GM23338 (cell line): ENCODE measurements around the gene AGPAT3. TPM values are rescaled to one million over a fixed set of nuclear protein-coding genes. Genes with fewer than 3 reads are reported as not detected.

Source experiments
- ATAC-seq: fragments of 200-7000 bp; cut with Tn5 transposase; 3 replicates; pipeline ENCODE4 v1.9.1; 2020
- DNase-seq: peaks from one replicate; pipeline ENCODE4 v3.0.0-alpha.2; 2015; ENCODE audit warnings: low spot score
- H2AFZ ChIP-seq: fragments of 200-600 bp; sonication (generic); 2 replicates; pipeline ENCODE4 v1.8.0; 2016; ENCODE audit warnings: antibody characterized with exemption, mild to moderate bottlenecking, moderate library complexity
- H3F3A ChIP-seq: fragments of 200-600 bp; sonication (generic); replicated peaks from 2 replicates; pipeline ENCODE4 v1.8.0; 2017; ENCODE audit warnings: antibody characterized with exemption, mixed run types, low read depth
- H3K27ac ChIP-seq: fragments of 200-600 bp; sonication (generic); 2 replicates; pipeline ENCODE4 v1.6.1; 2016; ENCODE audit warnings: low read depth
- H3K27me3 ChIP-seq: fragments of 200-600 bp; sonication (generic); 2 replicates; pipeline ENCODE4 v1.8.0; 2016; ENCODE audit warnings: mild to moderate bottlenecking, mixed run types, moderate library complexity; ENCODE audit not compliant: insufficient read depth
- H3K36me3 ChIP-seq: fragments of 200-600 bp; sonication (generic); 2 replicates; pipeline ENCODE4 v1.8.0; 2016; ENCODE audit warnings: mild to moderate bottlenecking; ENCODE audit not compliant: insufficient read depth
- H3K4me1 ChIP-seq: fragments of 200-600 bp; sonication (generic); 2 replicates; pipeline ENCODE4 v1.8.0; 2016; ENCODE audit warnings: mild to moderate bottlenecking, moderate library complexity; ENCODE audit not compliant: insufficient read depth
- H3K4me2 ChIP-seq: fragments of 200-600 bp; sonication (generic); 2 replicates; pipeline ENCODE4 v1.7.1; 2017; ENCODE audit warnings: mixed run types
- H3K4me3 ChIP-seq: fragments of 200-600 bp; sonication (generic); 2 replicates; pipeline ENCODE4 v1.6.1; 2016; ENCODE audit warnings: mixed run types
- H3K79me2 ChIP-seq: fragments of 200-600 bp; sonication (generic); replicated peaks from 2 replicates; pipeline ENCODE4 v1.8.0; 2017; ENCODE audit warnings: mild to moderate bottlenecking; ENCODE audit not compliant: insufficient read depth
- H3K9me2 ChIP-seq: fragments of 200-600 bp; sonication (generic); 2 replicates; pipeline ENCODE4 v1.8.0; 2017; ENCODE audit not compliant: insufficient read depth
- H4K20me1 ChIP-seq: fragments of 200-600 bp; sonication (generic); replicated peaks from 2 replicates; pipeline ENCODE4 v1.8.0; 2017; ENCODE audit warnings: mild to moderate bottlenecking; ENCODE audit not compliant: insufficient read depth
- H3K27ac Mint-ChIP-seq: 2 replicates; pipeline ENCODE4 v1.8.0; 2020; ENCODE audit warnings: inconsistent platforms, mild to moderate bottlenecking, moderate library complexity, mixed read lengths
- H3K27me3 Mint-ChIP-seq: 3 replicates; pipeline ENCODE4 v1.8.0; 2022; ENCODE audit warnings: low read depth, mild to moderate bottlenecking, moderate library complexity, mixed read lengths, inconsistent platforms; ENCODE audit not compliant: insufficient read depth, poor library complexity
- H3K36me3 Mint-ChIP-seq: 3 replicates; pipeline ENCODE4 v1.8.0; 2021; ENCODE audit warnings: low read depth, mild to moderate bottlenecking, inconsistent platforms, moderate library complexity, mixed read lengths
- H3K4me1 Mint-ChIP-seq: 3 replicates; pipeline ENCODE4 v1.8.0; 2020; ENCODE audit warnings: mild to moderate bottlenecking, inconsistent platforms, mixed read lengths
- H3K4me3 Mint-ChIP-seq: 3 replicates; pipeline ENCODE4 v1.8.0; 2021; ENCODE audit warnings: moderate library complexity, mild to moderate bottlenecking, inconsistent platforms, mixed read lengths
- H3K9me3 Mint-ChIP-seq: 3 replicates; pipeline ENCODE4 v1.8.0; 2020; ENCODE audit warnings: moderate library complexity, mild to moderate bottlenecking, inconsistent platforms, mixed read lengths
- CREB1 ChIP-seq: fragments of 250-450 bp; sonication (Bioruptor Pico); IDR thresholded peaks from 2 replicates; pipeline ENCODE4 v1.5.0; 2020; ENCODE audit warnings: low read depth, mild to moderate bottlenecking, moderate library complexity
- EZH2 ChIP-seq: fragments of 200-600 bp; sonication (generic); IDR thresholded peaks from one replicate; pipeline ENCODE4 v1.8.0; 2017; ENCODE audit warnings: antibody characterized with exemption, mild to moderate bottlenecking, low read depth; ENCODE audit not compliant: unreplicated experiment
- JUNB ChIP-seq: IDR thresholded peaks from one replicate; pipeline ENCODE4 v1.6.1; 2016; ENCODE audit warnings: antibody characterized with exemption; ENCODE audit not compliant: unreplicated experiment
- NANOG ChIP-seq: IDR thresholded peaks from 2 replicates; pipeline ENCODE4 v1.6.1; 2016; ENCODE audit warnings: antibody characterized with exemption, borderline replicate concordance
- POLR2AphosphoS5 ChIP-seq: IDR thresholded peaks from 2 replicates; pipeline ENCODE4 v1.6.1; 2016; ENCODE audit warnings: antibody characterized with exemption, low read depth
- ZNF114 ChIP-seq: fragments of 250-450 bp; sonication (Bioruptor Pico); IDR thresholded peaks from 2 replicates; pipeline ENCODE4 v1.5.0; 2020; ENCODE audit warnings: mild to moderate bottlenecking, moderate library complexity
- ZNF331 ChIP-seq: fragments of 250-450 bp; sonication (Bioruptor Pico); IDR thresholded peaks from 2 replicates; pipeline ENCODE4 v1.5.0; 2020; ENCODE audit warnings: low read depth, mild to moderate bottlenecking, moderate library complexity
- ZNF462 ChIP-seq: fragments of 250-450 bp; sonication (Bioruptor Pico); IDR thresholded peaks from 2 replicates; pipeline ENCODE4 v1.5.0; 2020; ENCODE audit warnings: mild to moderate bottlenecking, moderate library complexity
- polyA plus RNA-seq: library from polyadenylated mRNA; unstranded; fragments of >200 nt; fragmentation: Nextera tagmentation; extraction: Ambion mirVana; gene quantifications from 2 replicates; pipeline ENCODE4 v1.2.1, GENCODE V29; 2016
- total RNA-seq: library from RNA; depleted of rRNA; stranded (reverse); fragments of >200 nt; shearing (Covaris generic); gene quantifications from 2 replicates; pipeline ENCODE4 v1.2.3, GENCODE V29; 2014
- TF ChIP-seq, protein P1 (sequence below), 2 experiments: fragments of 200-600 bp in 1 of 2; sonication (generic) in 1 of 2; conservative IDR thresholded peaks; 2 replicates each; pipeline versions ENCODE4 v1.5.1 to v1.6.1; 2016 to 2017; ENCODE audit warnings: antibody characterized with exemption in 2 of 2, low read depth in 2 of 2, mild to moderate bottlenecking in 2 of 2, moderate library complexity in 1 of 2
- TF ChIP-seq, protein P2 (sequence below): IDR thresholded peaks from one replicate; pipeline ENCODE4 v1.6.1; 2018; ENCODE audit warnings: antibody characterized with exemption; ENCODE audit not compliant: unreplicated experiment

AGPAT3 gene
- total and polyA plus RNA-seq, 2 experiments from 2014 or later: 2.1 to 6.1 TPM

DNA sequence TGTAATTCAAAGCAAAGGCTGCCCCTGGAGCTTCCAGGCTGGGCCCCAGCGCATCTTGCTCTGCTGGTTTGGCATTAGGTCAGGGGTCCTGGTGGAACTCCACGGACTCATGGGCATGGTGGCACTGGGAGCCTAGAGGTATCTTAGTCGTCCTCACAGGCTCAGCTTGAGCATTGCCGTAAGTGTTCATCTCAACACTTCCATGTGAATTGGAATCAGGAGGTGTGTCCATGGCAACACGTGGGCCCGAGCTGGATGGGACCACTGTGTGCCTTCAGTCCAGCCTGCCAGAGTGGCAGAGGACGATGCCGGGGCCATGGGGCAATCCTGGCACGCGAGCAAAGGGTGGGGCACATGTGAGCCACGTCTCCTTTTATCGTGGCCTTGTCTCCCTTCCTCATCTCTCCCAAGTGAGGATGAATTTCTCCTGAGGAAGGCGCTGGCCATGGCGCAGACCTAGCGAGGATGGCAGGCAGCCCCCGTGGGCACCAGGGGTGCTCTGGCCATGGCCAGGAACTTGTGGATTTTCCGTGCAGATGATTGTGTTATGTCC is 47.0 kb downstream of the AGPAT3 start:
- Histone ChIP-seq H3K9me2 (no peaks in the 10 kb centered on the region), H3K4me1 (no peaks in the 10 kb centered on the region), H3K79me2 (no peaks in the 10 kb centered on the region), H4K20me1 (no peaks in the 10 kb centered on the region), H3K36me3 (no peaks in the 10 kb centered on the region), H3K4me3 (no peak overlapping the region), H2AFZ (no peak overlapping the region), H3F3A (no peaks in the 10 kb centered on the region), H3K27ac (no peak overlapping the region), H3K27me3 (no peaks in the 10 kb centered on the region), H3K4me2 (no peak overlapping the region)
- H3K27ac Mint-ChIP-seq: no peak overlapping the region
- no peaks in the 10 kb centered on the region for H3K36me3 Mint-ChIP-seq
- ATAC-seq: no peak
- peaks cover 4% of the 10 kb centered on the region; the same call in 1 of the 3 replicates for H3K4me1 Mint-ChIP-seq
- no peak for DNase-seq
- H3K4me3 Mint-ChIP-seq: no peak overlapping the region
- no peaks in the 10 kb centered on the region for H3K9me3 Mint-ChIP-seq
- peaks cover 7% of the 10 kb centered on the region for H3K27me3 Mint-ChIP-seq
- TF ChIP-seq POLR2AphosphoS5 (no peak), ZNF114 (CRISPR knock-in tag) (no peak), ZNF462 (CRISPR knock-in tag) (no peak), CREB1 (no peak), EZH2 (no peak), ZNF331 (CRISPR knock-in tag) (no peak), JUNB (no peak), NANOG (no peak)
- TF ChIP-seq, protein P1, sequence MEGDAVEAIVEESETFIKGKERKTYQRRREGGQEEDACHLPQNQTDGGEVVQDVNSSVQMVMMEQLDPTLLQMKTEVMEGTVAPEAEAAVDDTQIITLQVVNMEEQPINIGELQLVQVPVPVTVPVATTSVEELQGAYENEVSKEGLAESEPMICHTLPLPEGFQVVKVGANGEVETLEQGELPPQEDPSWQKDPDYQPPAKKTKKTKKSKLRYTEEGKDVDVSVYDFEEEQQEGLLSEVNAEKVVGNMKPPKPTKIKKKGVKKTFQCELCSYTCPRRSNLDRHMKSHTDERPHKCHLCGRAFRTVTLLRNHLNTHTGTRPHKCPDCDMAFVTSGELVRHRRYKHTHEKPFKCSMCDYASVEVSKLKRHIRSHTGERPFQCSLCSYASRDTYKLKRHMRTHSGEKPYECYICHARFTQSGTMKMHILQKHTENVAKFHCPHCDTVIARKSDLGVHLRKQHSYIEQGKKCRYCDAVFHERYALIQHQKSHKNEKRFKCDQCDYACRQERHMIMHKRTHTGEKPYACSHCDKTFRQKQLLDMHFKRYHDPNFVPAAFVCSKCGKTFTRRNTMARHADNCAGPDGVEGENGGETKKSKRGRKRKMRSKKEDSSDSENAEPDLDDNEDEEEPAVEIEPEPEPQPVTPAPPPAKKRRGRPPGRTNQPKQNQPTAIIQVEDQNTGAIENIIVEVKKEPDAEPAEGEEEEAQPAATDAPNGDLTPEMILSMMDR (conservative IDR thresholded peaks at IDR 0.05; ENCODE audit: low read depth in 2 of 2): no peak
- TF ChIP-seq, protein P2, sequence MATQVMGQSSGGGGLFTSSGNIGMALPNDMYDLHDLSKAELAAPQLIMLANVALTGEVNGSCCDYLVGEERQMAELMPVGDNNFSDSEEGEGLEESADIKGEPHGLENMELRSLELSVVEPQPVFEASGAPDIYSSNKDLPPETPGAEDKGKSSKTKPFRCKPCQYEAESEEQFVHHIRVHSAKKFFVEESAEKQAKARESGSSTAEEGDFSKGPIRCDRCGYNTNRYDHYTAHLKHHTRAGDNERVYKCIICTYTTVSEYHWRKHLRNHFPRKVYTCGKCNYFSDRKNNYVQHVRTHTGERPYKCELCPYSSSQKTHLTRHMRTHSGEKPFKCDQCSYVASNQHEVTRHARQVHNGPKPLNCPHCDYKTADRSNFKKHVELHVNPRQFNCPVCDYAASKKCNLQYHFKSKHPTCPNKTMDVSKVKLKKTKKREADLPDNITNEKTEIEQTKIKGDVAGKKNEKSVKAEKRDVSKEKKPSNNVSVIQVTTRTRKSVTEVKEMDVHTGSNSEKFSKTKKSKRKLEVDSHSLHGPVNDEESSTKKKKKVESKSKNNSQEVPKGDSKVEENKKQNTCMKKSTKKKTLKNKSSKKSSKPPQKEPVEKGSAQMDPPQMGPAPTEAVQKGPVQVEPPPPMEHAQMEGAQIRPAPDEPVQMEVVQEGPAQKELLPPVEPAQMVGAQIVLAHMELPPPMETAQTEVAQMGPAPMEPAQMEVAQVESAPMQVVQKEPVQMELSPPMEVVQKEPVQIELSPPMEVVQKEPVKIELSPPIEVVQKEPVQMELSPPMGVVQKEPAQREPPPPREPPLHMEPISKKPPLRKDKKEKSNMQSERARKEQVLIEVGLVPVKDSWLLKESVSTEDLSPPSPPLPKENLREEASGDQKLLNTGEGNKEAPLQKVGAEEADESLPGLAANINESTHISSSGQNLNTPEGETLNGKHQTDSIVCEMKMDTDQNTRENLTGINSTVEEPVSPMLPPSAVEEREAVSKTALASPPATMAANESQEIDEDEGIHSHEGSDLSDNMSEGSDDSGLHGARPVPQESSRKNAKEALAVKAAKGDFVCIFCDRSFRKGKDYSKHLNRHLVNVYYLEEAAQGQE: no peak
